OCI-LY7 (cell line): ENCODE results near the gene GRID2IP. TPM values are rescaled to one million over a fixed set of nuclear protein-coding genes. Genes with fewer than 3 reads are reported as not detected.
A peak's percentile ranks its signal among the peaks of the same experiment; 100 is the strongest.

ENCODE experiments used
- BruUV-seq: library from RNA; stranded (reverse); fragments of 400-500 nt; replicated peaks from 2 replicates; lab custom pipeline; 2021; lab: Mats Ljungman, UMichigan
- CTCF ChIA-PET: fragments of 300-600 bp; sonication (Branson Sonifier 250); formaldehyde crosslinking; loops from one replicate; lab custom pipeline; 2022; ENCODE audit warnings: antibody characterized with exemption; ENCODE audit not compliant: unreplicated experiment; lab: Charles Lee
- POLR2A ChIA-PET: fragments of 300-600 bp; sonication (Branson Sonifier 250); formaldehyde crosslinking; loops from one replicate; lab custom pipeline; 2022; ENCODE audit warnings: antibody characterized with exemption; lab: Charles Lee
- DNase-seq: peaks from one replicate; pipeline ENCODE4 v3.0.0-alpha.2; 2015; ENCODE audit warnings: low spot score
- H2AFZ ChIP-seq: fragments of 200-600 bp; sonication (generic), shearing (Covaris generic); 2 replicates; pipeline ENCODE4 v1.6.1; 2014; ENCODE audit warnings: mild to moderate bottlenecking, antibody characterized with exemption, low read length, moderate library complexity
- H3K27ac ChIP-seq: fragments of 200-600 bp; sonication (generic); 2 replicates; pipeline ENCODE4 v1.5.1; 2014; ENCODE audit warnings: mixed run types, low read depth, mild to moderate bottlenecking, moderate library complexity, low read length, inconsistent platforms; ENCODE audit not compliant: poor library complexity, severe bottlenecking
- H3K36me3 ChIP-seq: fragments of 200-600 bp; sonication (generic); 2 replicates; pipeline ENCODE4 v1.6.1; 2014; ENCODE audit warnings: mild to moderate bottlenecking, antibody characterized with exemption, low read length, moderate library complexity, mixed read lengths; ENCODE audit not compliant: insufficient read depth
- H3K4me1 ChIP-seq: fragments of 200-600 bp; sonication (generic); 2 replicates; pipeline ENCODE4 v1.5.1; 2014; ENCODE audit warnings: mild to moderate bottlenecking, low read length; ENCODE audit not compliant: insufficient read depth, poor library complexity, severe bottlenecking
- H3K4me2 ChIP-seq: fragments of 200-600 bp; sonication (generic); 2 replicates; pipeline ENCODE4 v1.6.1; 2014; ENCODE audit warnings: mild to moderate bottlenecking, low read length
- H3K4me3 ChIP-seq: fragments of 200-600 bp; sonication (generic); 2 replicates; pipeline ENCODE4 v1.5.1; 2014; ENCODE audit warnings: mild to moderate bottlenecking, low read depth, low read length; ENCODE audit not compliant: poor library complexity, severe bottlenecking
- H3K79me2 ChIP-seq: fragments of 200-600 bp; sonication (generic); 2 replicates; pipeline ENCODE4 v1.6.1; 2016; ENCODE audit warnings: low read depth, mild to moderate bottlenecking, low read length, moderate library complexity, mixed read lengths; ENCODE audit not compliant: insufficient read depth
- H3K9me2 ChIP-seq: fragments of 200-600 bp; sonication (generic); 2 replicates; pipeline ENCODE4 v1.6.1; 2016; ENCODE audit warnings: mild to moderate bottlenecking, low read length, mixed read lengths; ENCODE audit not compliant: insufficient read depth
- H3K9me3 ChIP-seq: fragments of 200-600 bp; sonication (generic); 2 replicates; pipeline ENCODE4 v1.6.1; 2014; ENCODE audit warnings: mild to moderate bottlenecking, mixed run types, low read length, mixed read lengths
- H4K20me1 ChIP-seq: fragments of 200-600 bp; sonication (generic); 2 replicates; pipeline ENCODE4 v1.6.1; 2014; ENCODE audit warnings: mild to moderate bottlenecking, antibody characterized with exemption, low read length, moderate library complexity, mixed read lengths; ENCODE audit not compliant: insufficient read depth
- EZH2phosphoT487 ChIP-seq: fragments of 200-600 bp; sonication (generic); IDR thresholded peaks from 2 replicates; pipeline ENCODE4 v1.6.1; 2018; ENCODE audit warnings: low read depth, borderline replicate concordance, mild to moderate bottlenecking, mixed run types, antibody characterized with exemption, low read length, moderate library complexity, mixed read lengths
- intact Hi-C: fragments of 100-400 bp; cut with micrococcal nuclease; formaldehyde crosslinking; loops from one replicate; pipeline ENCODE4 v1.10.0; 2022; ENCODE audit not compliant: unreplicated experiment
- total RNA-seq, 2 experiments: library from RNA; depleted of rRNA in 1 of 2; stranded (reverse); fragments of >200 nt in 1 of 2; shearing (Covaris generic) in 1 of 2; gene quantifications; 2 replicates each; pipeline ENCODE4 v1.2.3, GENCODE V29; 2014 to 2022
- TF ChIP-seq, protein P1 (sequence below): fragments of 200-600 bp; sonication (generic); conservative IDR thresholded peaks from 2 replicates; pipeline ENCODE4 v1.5.1; 2014; ENCODE audit warnings: mild to moderate bottlenecking, antibody characterized with exemption, low read length, moderate library complexity, mixed read lengths

Gene GRID2IP
- total RNA-seq, 2 experiments from 2014 or later, result 0.16 to 0.32 TPM

DNA sequence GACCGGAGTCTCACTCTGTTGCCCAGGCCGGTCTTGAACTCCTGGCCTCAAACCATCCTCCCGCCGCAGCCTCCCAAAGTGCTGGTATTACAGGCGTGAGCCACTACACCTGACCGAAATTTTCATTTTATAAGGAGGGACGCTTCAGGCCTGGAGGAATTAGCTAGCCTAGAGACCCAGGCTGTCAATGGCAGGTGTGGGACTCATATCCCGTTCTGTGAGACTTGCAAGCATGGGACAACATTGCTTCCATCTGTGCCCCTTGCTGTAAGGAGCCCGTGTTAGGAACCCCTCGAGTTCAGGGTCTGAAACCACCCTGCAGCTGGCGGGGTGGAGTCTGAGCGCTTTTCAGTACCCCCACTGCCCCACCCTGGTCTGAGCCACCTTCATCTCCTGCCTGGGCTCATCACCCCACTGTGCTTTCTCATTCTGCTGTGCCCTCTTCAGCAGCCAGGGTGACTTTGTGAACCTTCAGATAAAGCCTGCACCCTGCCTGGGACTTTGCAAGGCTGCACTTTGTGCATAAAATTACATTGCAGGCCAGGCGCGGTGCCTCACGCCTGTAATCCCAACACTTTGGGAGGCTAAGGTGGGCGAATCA lies 102.2 kb downstream of the GRID2IP start:
- Histone ChIP-seq H3K9me2 (no peaks in the 10 kb centered on the region), H3K79me2 (peaks cover 27% of the 10 kb centered on the region), H3K27ac (no peak overlapping the region), H2AFZ (no peak overlapping the region), H3K9me3 (no peaks in the 10 kb centered on the region), H4K20me1 (no peaks in the 10 kb centered on the region), H3K4me2 (peak overlapping the region; percentile 97), H3K4me3 (peak overlapping the region; percentile 89), H3K4me1 (peaks cover 13% of the 10 kb centered on the region), H3K36me3 (peaks cover 20% of the 10 kb centered on the region)
- TF ChIP-seq, protein P1, sequence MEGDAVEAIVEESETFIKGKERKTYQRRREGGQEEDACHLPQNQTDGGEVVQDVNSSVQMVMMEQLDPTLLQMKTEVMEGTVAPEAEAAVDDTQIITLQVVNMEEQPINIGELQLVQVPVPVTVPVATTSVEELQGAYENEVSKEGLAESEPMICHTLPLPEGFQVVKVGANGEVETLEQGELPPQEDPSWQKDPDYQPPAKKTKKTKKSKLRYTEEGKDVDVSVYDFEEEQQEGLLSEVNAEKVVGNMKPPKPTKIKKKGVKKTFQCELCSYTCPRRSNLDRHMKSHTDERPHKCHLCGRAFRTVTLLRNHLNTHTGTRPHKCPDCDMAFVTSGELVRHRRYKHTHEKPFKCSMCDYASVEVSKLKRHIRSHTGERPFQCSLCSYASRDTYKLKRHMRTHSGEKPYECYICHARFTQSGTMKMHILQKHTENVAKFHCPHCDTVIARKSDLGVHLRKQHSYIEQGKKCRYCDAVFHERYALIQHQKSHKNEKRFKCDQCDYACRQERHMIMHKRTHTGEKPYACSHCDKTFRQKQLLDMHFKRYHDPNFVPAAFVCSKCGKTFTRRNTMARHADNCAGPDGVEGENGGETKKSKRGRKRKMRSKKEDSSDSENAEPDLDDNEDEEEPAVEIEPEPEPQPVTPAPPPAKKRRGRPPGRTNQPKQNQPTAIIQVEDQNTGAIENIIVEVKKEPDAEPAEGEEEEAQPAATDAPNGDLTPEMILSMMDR, result no peak
- no peak for TF ChIP-seq EZH2phosphoT487
- intact Hi-C loops, result no loop called here
- BruUV-seq, result no TSS peak
- ChIA-PET POLR2A (interaction anchor here (0.6 to 2.0 kb wide), 4 partner anchors 11 to 99 kb away, joined by 3 to 19 read pairs (median 3); no protein-coding TSS in a partner anchor), CTCF (no interaction called here)
- no peak for DNase-seq

DNA sequence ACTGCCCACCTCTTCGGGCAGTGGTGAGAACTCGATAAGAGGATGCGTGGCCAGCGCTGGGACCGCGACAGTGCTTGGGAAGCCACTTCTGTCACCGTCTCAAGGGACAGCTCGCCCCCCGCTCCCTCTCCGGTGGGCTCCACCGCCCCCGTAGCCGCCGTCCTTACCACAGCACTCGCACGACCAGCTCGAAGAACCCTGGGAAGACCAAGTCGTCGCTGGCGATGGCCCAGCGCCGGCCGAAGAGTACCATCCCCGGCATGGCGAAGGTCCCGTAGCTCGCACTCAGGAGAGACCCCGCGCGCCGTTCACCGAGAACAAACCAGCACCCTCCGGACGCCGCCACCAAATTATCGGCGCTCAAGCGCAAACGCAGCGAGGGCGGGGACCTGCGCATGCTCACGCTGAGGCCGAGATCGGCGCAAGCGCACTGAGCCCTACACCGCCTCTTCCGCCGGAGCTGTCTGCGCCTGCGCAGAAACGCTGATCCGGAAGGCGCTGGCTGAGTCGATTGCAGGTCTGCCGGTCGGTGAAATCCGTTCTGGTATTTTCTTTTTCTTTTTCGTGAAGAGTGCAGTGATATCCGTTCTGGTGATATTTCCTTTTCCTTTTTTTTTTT lies 103.6 kb downstream of the GRID2IP start, which contains the start of gene DAGLB:
TSS of gene DAGLB (minus strand) at position 374 of the 619 bp plus-strand sequence. CDS start at position 262, 112 bp downstream.
- peaks cover 32% of the 10 kb centered on the region for H3K79me2 ChIP-seq
- intact Hi-C loops, result no loop called here
- H3K4me1 ChIP-seq, result peaks cover 13% of the 10 kb centered on the region
- H3K4me2 ChIP-seq, result peak within 1 kb of the TSS; percentile 97
- H4K20me1 ChIP-seq, result no peaks in the 10 kb centered on the region
- DNase-seq, result peak; percentile 97
- peak within 1 kb of the TSS; percentile 89 for H3K4me3 ChIP-seq
- ChIA-PET CTCF (no interaction called here), POLR2A (interaction anchor here (0.6 to 2.0 kb wide), 11 partner anchors 10 to 591 kb away, joined by 3 to 19 read pairs (median 5); no protein-coding TSS in a partner anchor)
- H3K27ac ChIP-seq, result peak within 1 kb of the TSS; percentile 58
- TF ChIP-seq, protein P1, result no peak
- no peak for TF ChIP-seq EZH2phosphoT487
- H2AFZ ChIP-seq, result peak within 1 kb of the TSS; percentile 78
- peaks cover 32% of the 10 kb centered on the region for H3K36me3 ChIP-seq
- no TSS peak for BruUV-seq
- no peaks in the 10 kb centered on the region for H3K9me2 ChIP-seq
- H3K9me3 ChIP-seq, result no peaks in the 10 kb centered on the region

Other genes with a start within 250 kb of the GRID2IP start
- 13.9 and 15.8 TPM in 2 replicates for gene FAM220A, start 202.5 kb downstream of the GRID2IP start, total RNA-seq (2014; rRNA removed; shearing (Covaris generic))
- 20.0 and 28.7 TPM in 2 replicates for gene FAM220A, start 202.5 kb downstream of the GRID2IP start, total RNA-seq (2022)
- 56.1 and 70.6 TPM in 2 replicates for gene RAC1, start 176.9 kb downstream of the GRID2IP start, total RNA-seq (2014; rRNA removed; shearing (Covaris generic))
- 211 and 230 TPM in 2 replicates for gene RAC1, start 176.9 kb downstream of the GRID2IP start, total RNA-seq (2022)
- 12.4 and 17.5 TPM in 2 replicates for gene DAGLB, start 103.5 kb downstream of the GRID2IP start, total RNA-seq (2014; rRNA removed; shearing (Covaris generic))
- 19.5 and 24.8 TPM in 2 replicates for gene DAGLB, start 103.5 kb downstream of the GRID2IP start, total RNA-seq (2022)
- 23.6 and 30.2 TPM in 2 replicates for gene KDELR2, start 67.3 kb downstream of the GRID2IP start, total RNA-seq (2014; rRNA removed; shearing (Covaris generic))
- 62.1 and 63.4 TPM in 2 replicates for gene KDELR2, start 67.3 kb downstream of the GRID2IP start, total RNA-seq (2022)
- 60.7 and 76.4 TPM in 2 replicates for gene ZDHHC4, start 26.0 kb upstream of the GRID2IP start, total RNA-seq (2014; rRNA removed; shearing (Covaris generic))
- 92.7 and 110 TPM in 2 replicates for gene ZDHHC4, start 26.0 kb upstream of the GRID2IP start, total RNA-seq (2022)
- gene INTS15, start 38.6 kb upstream of the GRID2IP start, total RNA-seq (2014; rRNA removed; shearing (Covaris generic)), result 27.2 and 33.0 TPM in 2 replicates
- 38.8 and 40.9 TPM in 2 replicates for gene INTS15, start 38.6 kb upstream of the GRID2IP start, total RNA-seq (2022)
- gene ZNF853, start 64.1 kb upstream of the GRID2IP start, total RNA-seq (2014; rRNA removed; shearing (Covaris generic)), result 0.60 and 0.77 TPM in 2 replicates
- 0.48 and 0.55 TPM in 2 replicates for gene ZNF853, start 64.1 kb upstream of the GRID2IP start, total RNA-seq (2022)
- 17.1 and 18.1 TPM in 2 replicates for gene ZNF316, start 85.9 kb upstream of the GRID2IP start, total RNA-seq (2014; rRNA removed; shearing (Covaris generic))
- gene ZNF316, start 85.9 kb upstream of the GRID2IP start, total RNA-seq (2022), result 34.2 and 37.5 TPM in 2 replicates
- 15.4 and 16.7 TPM in 2 replicates for gene ZNF12, start 155.5 kb upstream of the GRID2IP start, total RNA-seq (2014; rRNA removed; shearing (Covaris generic))
- gene ZNF12, start 155.5 kb upstream of the GRID2IP start, total RNA-seq (2022), result 25.3 and 27.1 TPM in 2 replicates
- 0.76 TPM in 1 of 2 replicates, not detected in the other for gene RSPH10B2, start 202.6 kb upstream of the GRID2IP start, total RNA-seq (2014; rRNA removed; shearing (Covaris generic))
- gene RSPH10B2, start 202.6 kb upstream of the GRID2IP start, total RNA-seq (2022), result 1.3 TPM in 1 of 2 replicates, not detected in the other